Measurements from ENCODE around the gene MLF1. TPM values are rescaled to one million over a fixed set of nuclear protein-coding genes. Genes with fewer than 3 reads are reported as not detected.
A peak's percentile ranks its signal among the peaks of the same experiment; 100 is the strongest.

The MLF1 gene
- total RNA-seq, 8 experiments from 2014 or later, result 7.8 to 104 (median 30.7) TPM

DNA sequence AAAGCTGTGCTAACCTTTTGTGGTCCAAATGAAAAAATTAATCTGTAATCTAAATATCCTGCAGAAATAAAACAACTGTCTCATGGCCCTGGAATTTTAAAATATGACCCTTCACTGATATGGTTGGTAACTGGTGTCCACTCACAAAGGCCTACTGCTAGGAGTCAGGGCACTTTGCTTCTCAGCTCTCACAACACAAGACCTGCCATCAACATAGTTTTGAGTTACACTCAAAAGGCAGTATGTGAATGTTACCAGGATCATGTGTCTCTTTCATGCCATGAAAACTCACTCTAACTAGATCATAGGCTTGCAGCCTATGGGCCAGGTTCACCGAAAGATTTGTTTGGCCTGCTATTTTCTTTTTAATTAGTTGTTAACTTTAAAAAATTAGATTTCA lies 10.0 kb upstream of the MLF1 start:
- 80 to 100% (median 100%) methylated on average over 1 of the region's 1 CpG; no CpG with 5 or more reads in 4 of the 10 experiments for WGBS, 10 experiments
- Histone ChIP-seq H3K4me3 (no peak overlapping the region), H3K4me1 (replicated peaks in 1 of 2) (peaks cover 0 to 9% of the 10 kb centered on the region in 2 donors), H3K27ac (no peak overlapping the region)
- ATAC-seq (replicated peaks in 6 of 8), result no peak
- in situ Hi-C loops (cut with MboI; ENCODE audit: low pct_unique_long_range_greater_than_20kb in 2 of 9, low sequenced_read_pairs in 9 of 9, unreplicated experiment in 9 of 9), result no loop called here

- ATAC-seq (replicated peaks in 6 of 8), result no peak
- Histone ChIP-seq H3K4me1 (replicated peaks in 1 of 2) (peaks cover 0 to 9% of the 10 kb centered on the region in 2 donors), H3K27ac (no peak overlapping the region), H3K4me3 (no peak overlapping the region)
- in situ Hi-C loops (cut with MboI; ENCODE audit: low pct_unique_long_range_greater_than_20kb in 2 of 9, low sequenced_read_pairs in 9 of 9, unreplicated experiment in 9 of 9), result no loop called here
- WGBS, 10 experiments, result 56% methylated on average over 5 of the region's 5 CpGs; no CpG with 5 or more reads in 9 of the 10 experiments
Measured at GRCh38 chr3:158562674-158563073, 8.3 kb upstream of the MLF1 start.

DNA sequence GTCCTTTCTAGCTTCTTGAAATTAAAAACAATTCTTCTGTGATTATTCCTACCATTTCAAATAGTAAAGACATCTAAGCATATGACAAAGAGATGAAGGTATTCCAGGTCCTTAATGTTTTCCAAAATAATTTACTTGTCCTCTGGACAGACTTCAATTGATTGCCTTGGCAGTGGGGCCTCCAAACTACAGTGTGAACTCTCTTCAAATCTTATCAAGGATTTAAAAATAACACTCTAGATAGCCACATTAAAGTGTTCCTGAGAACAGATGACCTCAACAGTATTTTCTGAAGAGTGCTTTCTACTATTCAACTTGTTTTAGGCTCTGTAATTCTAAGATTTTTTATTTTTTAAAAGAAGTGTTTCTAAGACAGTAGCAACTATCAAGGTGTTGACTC lies 7.9 kb upstream of the MLF1 start:
- ATAC-seq (replicated peaks in 6 of 8), result no peak

DNA sequence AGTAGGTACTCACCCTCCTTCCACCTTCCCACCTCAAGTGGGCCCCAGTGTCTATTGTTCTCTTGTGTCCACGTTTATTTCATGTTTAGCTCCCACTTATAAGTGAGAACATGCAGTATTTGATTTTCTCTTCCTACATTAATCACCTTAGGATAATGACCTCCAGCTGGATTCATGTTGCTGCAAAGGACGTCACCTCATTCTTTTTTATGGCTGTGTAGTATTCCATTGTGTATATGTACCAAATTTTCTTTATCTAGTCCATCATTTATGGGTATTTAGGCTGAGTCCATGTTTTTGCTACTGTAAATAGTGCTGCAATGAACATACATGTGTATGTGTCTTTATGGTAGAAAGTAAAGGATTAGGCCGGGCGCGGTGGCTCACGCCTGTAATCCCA lies 5.9 kb upstream of the MLF1 start:
- no peaks in the 10 kb centered on the region for H3K4me1 ChIP-seq (replicated peaks in 1 of 2)
- no peak for ATAC-seq (replicated peaks in 6 of 8)
- H3K4me3 ChIP-seq, result no peak overlapping the region
- no peak overlapping the region for H3K27ac ChIP-seq
- WGBS, 10 experiments, result 48 to 100% (median 81%) methylated on average over 1 to 5 of the region's 6 CpGs; no CpG with 5 or more reads in 2 of the 10 experiments
- in situ Hi-C loops (cut with MboI; ENCODE audit: low pct_unique_long_range_greater_than_20kb in 2 of 9, low sequenced_read_pairs in 9 of 9, unreplicated experiment in 9 of 9), result no loop called here

More for the DNA sequence above, 7.9 kb upstream of the MLF1 start:
- no peak overlapping the region for H3K27ac ChIP-seq
- H3K4me1 ChIP-seq (replicated peaks in 1 of 2), result peaks cover 0 to 9% of the 10 kb centered on the region in 2 donors
- in situ Hi-C loops (cut with MboI; ENCODE audit: low pct_unique_long_range_greater_than_20kb in 2 of 9, low sequenced_read_pairs in 9 of 9, unreplicated experiment in 9 of 9), result no loop called here
- no peak overlapping the region for H3K4me3 ChIP-seq

- no peak for ATAC-seq (replicated peaks in 6 of 8)
- in situ Hi-C loops (cut with MboI; ENCODE audit: low pct_unique_long_range_greater_than_20kb in 2 of 9, low sequenced_read_pairs in 9 of 9, unreplicated experiment in 9 of 9), result no loop called here
- WGBS, 10 experiments, result 33 to 100% (median 80%) methylated on average over 1 to 3 of the region's 3 CpGs; no CpG with 5 or more reads in 1 of the 10 experiments
- H3K27ac ChIP-seq, result no peak overlapping the region
- no peak overlapping the region for H3K4me3 ChIP-seq
- H3K4me1 ChIP-seq (replicated peaks in 1 of 2), result peaks cover 2 to 3% of the 10 kb centered on the region in 2 donors
Measured at GRCh38 chr3:158568784-158569183, 2.2 kb upstream of the MLF1 start.

- in situ Hi-C loops (cut with MboI; ENCODE audit: low pct_unique_long_range_greater_than_20kb in 2 of 9, low sequenced_read_pairs in 9 of 9, unreplicated experiment in 9 of 9), result no loop called here
- no peak for ATAC-seq (replicated peaks in 6 of 8)
- Histone ChIP-seq H3K4me3 (no peak overlapping the region), H3K4me1 (replicated peaks in 1 of 2) (peaks cover 2 to 3% of the 10 kb centered on the region in 2 donors), H3K27ac (no peak overlapping the region)
- 30 to 60% (median 40%) methylated on average over 1 to 2 of the region's 3 CpGs; no CpG with 5 or more reads in 4 of the 10 experiments for WGBS, 10 experiments
Measured at GRCh38 chr3:158569794-158570193, 1.2 kb upstream of the MLF1 start.

DNA sequence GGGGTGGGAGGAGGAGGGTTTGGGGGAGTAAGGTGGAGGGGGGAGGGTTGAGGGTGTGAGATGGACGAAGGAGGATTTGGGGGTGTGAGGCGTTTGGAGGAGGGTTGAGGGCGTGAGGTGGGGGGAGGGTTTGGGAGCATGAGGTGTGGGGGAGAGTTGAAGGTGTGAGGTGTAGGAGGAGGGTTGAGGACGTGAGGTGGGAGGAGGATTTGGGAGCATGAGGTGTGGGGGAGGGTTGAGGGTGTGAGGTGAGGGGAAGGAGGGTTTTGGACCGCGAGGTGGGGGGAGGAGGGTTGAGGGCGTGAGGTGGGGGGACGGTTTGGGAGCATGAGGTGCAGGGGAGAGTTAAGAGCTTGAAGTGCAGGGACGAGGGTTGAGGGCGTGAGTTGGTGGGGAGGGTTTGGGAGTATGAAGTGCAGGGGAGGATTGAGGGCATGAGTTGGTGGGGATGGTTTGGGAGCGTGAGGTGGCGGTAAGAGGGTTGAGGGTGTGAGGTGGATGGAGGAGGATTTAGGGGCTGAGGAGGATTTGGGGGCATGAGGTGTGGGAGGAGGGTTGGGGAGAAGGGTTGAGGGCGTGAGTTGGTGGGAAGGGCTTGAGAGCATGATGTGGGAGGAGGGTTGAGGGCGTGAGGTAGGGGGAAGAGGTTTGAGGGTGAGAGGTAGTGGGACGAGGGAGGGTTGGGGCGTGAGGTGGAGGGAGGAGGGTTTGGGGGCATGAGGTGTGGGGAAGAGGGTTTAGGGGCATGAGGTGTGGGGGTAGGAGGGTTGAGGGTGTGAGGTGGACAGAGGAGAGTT lies 1.2 kb downstream of the MLF1 start:
- WGBS, 10 experiments, result no CpG with 5 or more reads among the region's 16 CpGs
- in situ Hi-C loops (cut with MboI; ENCODE audit: low pct_unique_long_range_greater_than_20kb in 2 of 9, low sequenced_read_pairs in 9 of 9, unreplicated experiment in 9 of 9), result no loop called here
- H3K4me1 ChIP-seq (replicated peaks in 1 of 2), result peaks cover 2 to 3% of the 10 kb centered on the region in 2 donors
- H3K4me3 ChIP-seq, result peak overlapping the region in 1 of 5 donors; percentile 14
- no peak overlapping the region for H3K27ac ChIP-seq
- ATAC-seq (replicated peaks in 6 of 8), result no peak

DNA sequence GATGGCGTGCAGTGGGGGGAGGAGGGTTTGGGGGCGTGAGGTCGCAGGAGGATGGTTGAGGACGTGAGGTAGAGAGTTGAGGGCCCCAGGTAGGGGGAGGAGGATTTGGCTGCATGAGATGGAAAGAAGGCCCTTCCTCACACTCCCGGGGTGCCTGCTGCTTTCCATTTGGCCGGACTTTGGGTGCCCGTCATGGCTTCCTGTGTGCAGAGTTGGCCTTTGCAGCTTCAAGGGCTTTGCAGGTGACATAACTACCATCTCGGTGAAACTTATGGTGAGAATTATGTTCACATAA lies 1.7 kb downstream of the MLF1 start:
- in situ Hi-C loops (cut with MboI; ENCODE audit: low pct_unique_long_range_greater_than_20kb in 2 of 9, low sequenced_read_pairs in 9 of 9, unreplicated experiment in 9 of 9), result no loop called here
- H3K4me3 ChIP-seq, result no peak overlapping the region
- 33 to 100% (median 92%) methylated on average over 1 to 4 of the region's 8 CpGs; no CpG with 5 or more reads in 6 of the 10 experiments for WGBS, 10 experiments
- H3K4me1 ChIP-seq (replicated peaks in 1 of 2), result peaks cover 2 to 3% of the 10 kb centered on the region in 2 donors
- no peak overlapping the region for H3K27ac ChIP-seq
- no peak for ATAC-seq (replicated peaks in 6 of 8)

DNA sequence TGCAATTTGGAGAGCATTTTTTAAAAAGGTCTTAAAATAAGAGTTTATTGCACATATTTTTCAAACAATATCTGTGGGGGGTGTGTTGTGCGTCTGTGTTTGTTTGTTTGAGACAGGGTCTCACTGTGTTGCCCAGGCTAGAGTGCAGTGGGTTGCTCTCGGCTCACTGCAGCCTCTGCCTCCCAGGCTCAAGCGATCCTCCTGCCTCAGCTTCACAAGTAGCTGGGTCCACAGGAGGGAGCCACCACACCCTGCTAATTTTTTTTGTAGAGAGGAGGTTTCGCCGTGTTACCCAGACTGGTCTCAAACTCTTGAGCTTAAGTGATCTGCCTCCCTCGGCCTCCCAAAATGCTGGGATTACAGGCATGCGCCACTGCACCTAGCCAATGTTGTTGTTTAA lies 2.7 kb downstream of the MLF1 start:
- WGBS, 10 experiments, result 52 to 100% (median 91%) methylated on average over 2 to 7 of the region's 7 CpGs
- Histone ChIP-seq H3K27ac (no peak overlapping the region), H3K4me1 (replicated peaks in 1 of 2) (peaks cover 2 to 3% of the 10 kb centered on the region in 2 donors), H3K4me3 (no peak overlapping the region)
- in situ Hi-C loops (cut with MboI; ENCODE audit: low pct_unique_long_range_greater_than_20kb in 2 of 9, low sequenced_read_pairs in 9 of 9, unreplicated experiment in 9 of 9), result no loop called here
- no peak for ATAC-seq (replicated peaks in 6 of 8)

DNA sequence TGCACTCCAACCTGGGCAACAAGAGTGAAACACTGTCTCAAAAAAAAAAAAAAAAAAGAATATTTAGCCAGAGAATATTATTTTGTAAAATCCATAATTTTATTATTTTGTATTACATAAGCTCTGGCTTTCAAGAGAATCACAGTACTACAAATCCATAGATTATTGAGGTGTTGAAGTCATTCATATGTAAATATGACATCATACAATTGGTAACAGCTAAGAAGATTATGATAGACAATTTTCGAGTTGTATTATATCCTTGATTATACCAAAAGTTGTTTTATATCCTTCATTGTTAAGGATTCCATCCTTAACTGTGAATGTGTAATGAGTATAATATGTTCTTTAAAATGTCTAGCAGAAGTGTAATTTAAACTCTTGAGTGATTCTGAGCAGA lies 3.7 kb downstream of the MLF1 start:
- in situ Hi-C loops (cut with MboI; ENCODE audit: low pct_unique_long_range_greater_than_20kb in 2 of 9, low sequenced_read_pairs in 9 of 9, unreplicated experiment in 9 of 9), result no loop called here
- 40 to 100% (median 80%) methylated on average over 1 of the region's 1 CpG; no CpG with 5 or more reads in 1 of the 10 experiments for WGBS, 10 experiments
- Histone ChIP-seq H3K4me1 (replicated peaks in 1 of 2) (peaks cover 2 to 3% of the 10 kb centered on the region in 2 donors), H3K27ac (no peak overlapping the region), H3K4me3 (no peak overlapping the region)
- no peak for ATAC-seq (replicated peaks in 6 of 8)

DNA sequence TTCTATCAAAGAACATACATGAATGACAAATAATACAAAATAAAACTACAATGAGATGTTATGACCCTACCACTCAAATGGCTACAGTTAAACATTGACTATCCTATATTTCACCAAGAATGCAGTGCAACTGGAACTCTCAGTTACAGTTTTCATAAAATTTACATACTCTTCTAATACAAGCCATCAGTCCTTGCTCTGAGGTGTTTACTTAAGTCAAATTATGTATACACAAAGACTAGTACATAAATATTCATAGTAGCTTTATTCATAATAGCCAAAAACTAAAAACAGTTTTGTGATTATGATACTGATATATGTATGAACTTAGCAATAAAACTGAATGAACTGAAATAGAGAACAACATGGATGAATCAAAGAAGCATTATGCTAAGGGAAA lies 19.2 kb downstream of the MLF1 start:
- no peak overlapping the region for H3K4me3 ChIP-seq
- H3K4me1 ChIP-seq (replicated peaks in 1 of 2), result no peaks in the 10 kb centered on the region
- no peak overlapping the region for H3K27ac ChIP-seq
- peak in 1 of 8 experiments; percentile 90 for ATAC-seq (replicated peaks in 6 of 8)
- in situ Hi-C loops (cut with MboI; ENCODE audit: low pct_unique_long_range_greater_than_20kb in 2 of 9, low sequenced_read_pairs in 9 of 9, unreplicated experiment in 9 of 9), result no loop called here

- no peak overlapping the region for H3K4me3 ChIP-seq
- no peak for ATAC-seq (replicated peaks in 6 of 8)
- 70 to 100% (median 100%) methylated on average over 2 of the region's 2 CpGs; no CpG with 5 or more reads in 4 of the 10 experiments for WGBS, 10 experiments
- no peaks in the 10 kb centered on the region for H3K4me1 ChIP-seq (replicated peaks in 1 of 2)
- H3K27ac ChIP-seq, result no peak overlapping the region
- in situ Hi-C loops (cut with MboI; ENCODE audit: low pct_unique_long_range_greater_than_20kb in 2 of 9, low sequenced_read_pairs in 9 of 9, unreplicated experiment in 9 of 9), result no loop called here
Measured at GRCh38 chr3:158600787-158601186, 29.8 kb downstream of the MLF1 start.

DNA sequence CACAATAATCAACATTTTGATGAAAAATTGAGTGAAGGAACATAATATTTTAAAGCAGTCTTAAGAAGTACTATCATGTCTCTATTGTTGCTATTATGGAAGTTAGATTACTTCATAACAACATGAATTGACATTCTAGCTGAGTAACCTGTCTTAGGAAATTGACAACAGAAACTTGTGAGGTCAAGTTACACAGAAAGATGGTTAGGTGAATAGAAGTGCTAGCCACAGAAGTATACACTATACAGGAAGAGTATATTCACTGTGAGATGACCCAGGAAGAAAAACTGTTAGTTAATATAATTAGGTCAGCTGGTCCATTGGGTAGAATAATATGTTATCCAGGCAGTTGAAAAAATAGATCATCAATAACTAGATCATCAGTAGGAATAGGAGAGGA lies 31.2 kb downstream of the MLF1 start:
- Histone ChIP-seq H3K4me1 (replicated peaks in 1 of 2) (no peaks in the 10 kb centered on the region), H3K4me3 (no peak overlapping the region), H3K27ac (no peak overlapping the region)
- in situ Hi-C loops (cut with MboI; ENCODE audit: low pct_unique_long_range_greater_than_20kb in 2 of 9, low sequenced_read_pairs in 9 of 9, unreplicated experiment in 9 of 9), result no loop called here
- ATAC-seq (replicated peaks in 6 of 8), result no peak
